HUES6 (cell line): Measurements from ENCODE around the gene WHRN.
A peak's percentile ranks its signal among the peaks of the same experiment; 100 is the strongest.

Source experiments
- H3K27ac ChIP-seq: 2 replicates; pipeline ENCODE4 v1.7.0; 2013; ENCODE audit warnings: low read depth, mild to moderate bottlenecking, low read length, inconsistent platforms
- H3K27me3 ChIP-seq: 2 replicates; pipeline ENCODE4 v1.6.1; 2013; ENCODE audit warnings: low read length; ENCODE audit not compliant: control insufficient read depth, insufficient read depth
- H3K36me3 ChIP-seq: 2 replicates; pipeline ENCODE4 v1.6.1; 2013; ENCODE audit warnings: low read length; ENCODE audit not compliant: control insufficient read depth, insufficient read depth
- H3K4me1 ChIP-seq: 2 replicates; pipeline ENCODE4 v1.6.1; 2013; ENCODE audit warnings: low read length; ENCODE audit not compliant: control insufficient read depth, insufficient read depth
- H3K4me3 ChIP-seq: 2 replicates; pipeline ENCODE4 v1.5.1; 2013; ENCODE audit warnings: low read depth, low read length
- H3K9ac ChIP-seq: one replicate; pipeline ENCODE4 v1.6.1; 2013; ENCODE audit warnings: mild to moderate bottlenecking, low read length
- H3K9me3 ChIP-seq: 2 replicates; pipeline ENCODE4 v1.6.1; 2013; ENCODE audit warnings: low read depth, low read length; ENCODE audit not compliant: control insufficient read depth, insufficient read depth

Gene WHRN

GRCh38 chr9:114370251-114370967 lies 134.9 kb downstream of the WHRN start:
- Histone ChIP-seq H3K27me3 (no peaks in the 10 kb centered on the region), H3K27ac (peak overlapping the region; percentile 52)

GRCh38 chr9:114369216-114370130 lies 135.8 kb downstream of the WHRN start:
- no peaks in the 10 kb centered on the region for H3K9me3 ChIP-seq
- no peak overlapping the region for H3K9ac ChIP-seq
- H3K36me3 ChIP-seq = peaks cover 23% of the 10 kb centered on the region
- peaks cover 36% of the 10 kb centered on the region for H3K4me1 ChIP-seq
- peak overlapping the region; percentile 52 for H3K27ac ChIP-seq
- no peaks in the 10 kb centered on the region for H3K27me3 ChIP-seq
- no peak overlapping the region for H3K4me3 ChIP-seq

More at GRCh38 chr9:114370251-114370967, 134.9 kb downstream of the WHRN start:
- H3K4me3 ChIP-seq = no peak overlapping the region; the same call in 1 of the 2 replicates
- H3K4me1 ChIP-seq = peaks cover 45% of the 10 kb centered on the region
- H3K9me3 ChIP-seq = no peaks in the 10 kb centered on the region
- peaks cover 15% of the 10 kb centered on the region for H3K36me3 ChIP-seq
- H3K9ac ChIP-seq = no peak overlapping the region

- Histone ChIP-seq H3K27ac (no peak overlapping the region), H3K27me3 (no peaks in the 10 kb centered on the region), H3K4me3 (no peak overlapping the region), H3K4me1 (peaks cover 32% of the 10 kb centered on the region), H3K36me3 (peaks cover 37% of the 10 kb centered on the region), H3K9ac (no peak overlapping the region), H3K9me3 (no peaks in the 10 kb centered on the region)
Observed at GRCh38 chr9:114367772-114368569, 137.3 kb downstream of the WHRN start.

GRCh38 chr9:114367366-114367765 lies 137.9 kb downstream of the WHRN start:
- Histone ChIP-seq H3K27ac (no peak overlapping the region), H3K27me3 (no peaks in the 10 kb centered on the region), H3K9me3 (no peaks in the 10 kb centered on the region), H3K9ac (no peak overlapping the region), H3K4me3 (no peak overlapping the region), H3K4me1 (peaks cover 29% of the 10 kb centered on the region), H3K36me3 (peaks cover 43% of the 10 kb centered on the region)

GRCh38 chr9:114366334-114367128 lies 138.7 kb downstream of the WHRN start:
- no peak overlapping the region for H3K27ac ChIP-seq
- H3K9me3 ChIP-seq = no peaks in the 10 kb centered on the region
- H3K36me3 ChIP-seq = peaks cover 51% of the 10 kb centered on the region
- no peaks in the 10 kb centered on the region for H3K27me3 ChIP-seq
- H3K4me1 ChIP-seq = peaks cover 21% of the 10 kb centered on the region
- no peak overlapping the region for H3K9ac ChIP-seq
- no peak overlapping the region for H3K4me3 ChIP-seq

DNA sequence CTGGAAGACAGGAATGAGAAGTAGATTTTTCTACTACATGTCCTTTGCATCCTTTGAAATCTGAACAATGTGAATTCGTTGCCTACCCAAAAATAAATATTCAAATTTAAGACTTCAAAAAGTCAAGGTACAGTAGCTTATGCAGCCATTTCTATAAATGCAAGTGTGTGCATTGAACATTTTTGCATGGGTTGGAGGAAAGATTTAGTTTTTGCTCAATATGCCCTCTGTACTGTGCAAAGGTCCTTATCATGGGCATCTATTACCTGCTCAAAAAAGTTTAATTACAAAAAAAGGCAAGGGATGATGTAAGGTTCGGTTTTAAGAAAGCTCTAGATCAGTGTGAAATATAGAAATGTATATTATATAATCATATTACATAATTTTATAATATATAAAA lies 140.1 kb downstream of the WHRN start:
- H3K9me3 ChIP-seq = no peaks in the 10 kb centered on the region
- H3K4me3 ChIP-seq = no peak overlapping the region
- H3K27ac ChIP-seq = no peak overlapping the region
- no peaks in the 10 kb centered on the region for H3K27me3 ChIP-seq
- H3K4me1 ChIP-seq = peaks cover 12% of the 10 kb centered on the region
- H3K9ac ChIP-seq = no peak overlapping the region
- peaks cover 64% of the 10 kb centered on the region for H3K36me3 ChIP-seq

- peaks cover 3% of the 10 kb centered on the region; the same call in 1 of the 2 replicates for H3K4me1 ChIP-seq
- no peak overlapping the region for H3K27ac ChIP-seq
- peaks cover 72% of the 10 kb centered on the region for H3K36me3 ChIP-seq
- H3K9me3 ChIP-seq = no peaks in the 10 kb centered on the region
- no peak overlapping the region for H3K4me3 ChIP-seq
- no peaks in the 10 kb centered on the region for H3K27me3 ChIP-seq
- no peak overlapping the region for H3K9ac ChIP-seq
Observed at GRCh38 chr9:114364134-114365041, 140.9 kb downstream of the WHRN start.

DNA sequence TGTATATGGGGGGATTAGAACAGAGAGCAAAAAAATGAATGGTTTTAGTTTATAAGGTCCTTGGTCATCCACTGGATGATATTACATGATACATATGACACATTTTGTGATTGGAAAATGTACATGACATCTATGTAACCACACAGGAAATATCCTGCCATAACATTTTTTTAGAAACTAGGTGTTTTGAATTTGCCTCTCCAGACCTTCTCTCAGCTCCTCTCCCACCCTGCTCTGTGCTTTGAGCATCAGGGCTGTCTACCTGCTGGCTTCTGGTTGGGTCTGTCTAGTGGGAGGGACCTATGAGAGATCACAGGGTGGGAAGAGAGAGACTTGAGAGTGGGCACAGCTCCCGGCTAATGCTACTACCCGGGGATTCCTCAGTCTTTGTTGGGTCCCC lies 141.8 kb downstream of the WHRN start:
- Histone ChIP-seq H3K4me3 (no peak overlapping the region), H3K27ac (no peak overlapping the region), H3K9me3 (no peaks in the 10 kb centered on the region), H3K9ac (no peak overlapping the region), H3K27me3 (no peaks in the 10 kb centered on the region), H3K36me3 (peaks cover 77% of the 10 kb centered on the region), H3K4me1 (no peaks in the 10 kb centered on the region; the same call in 1 of the 2 replicates)

DNA sequence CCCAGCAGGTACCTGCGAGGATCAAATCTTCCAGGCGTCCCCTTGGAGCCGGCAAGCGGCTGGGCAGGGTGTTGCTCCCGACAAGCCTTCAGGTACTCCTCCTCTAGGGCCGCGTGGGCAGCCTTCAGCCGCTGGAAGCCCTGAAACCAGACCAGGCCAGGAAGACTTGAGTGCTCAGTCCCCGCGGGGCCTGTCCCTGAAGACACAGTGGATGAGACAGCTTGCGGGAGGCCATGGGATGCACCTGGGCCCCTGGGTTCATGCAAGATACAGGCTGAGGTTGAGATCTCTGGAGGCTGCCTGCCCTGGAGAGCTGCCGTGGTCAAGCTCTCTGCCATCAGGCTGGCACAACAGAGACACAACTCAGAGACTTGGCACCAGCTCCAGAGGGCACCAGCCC lies 142.9 kb downstream of the WHRN start:
- Histone ChIP-seq H3K4me1 (no peaks in the 10 kb centered on the region; the same call in 1 of the 2 replicates), H3K27ac (no peak overlapping the region), H3K9me3 (no peaks in the 10 kb centered on the region), H3K9ac (no peak overlapping the region), H3K4me3 (no peak overlapping the region), H3K27me3 (no peaks in the 10 kb centered on the region), H3K36me3 (peaks cover 77% of the 10 kb centered on the region)
